K562 (cell line): ENCODE data around the gene ERC2. TPM values are rescaled to one million over a fixed set of nuclear protein-coding genes. Genes with fewer than 3 reads are reported as not detected.

Experiments
- ATAC-seq: fragments of 200-7000 bp; cut with Tn5 transposase; 3 replicates; pipeline ENCODE4 v1.9.1; 2020; ENCODE audit warnings: moderate library complexity
- BruUV-seq: library from RNA; stranded (reverse); fragments of 400-500 nt; replicated peaks from 2 replicates; lab custom pipeline; 2021; lab: Mats Ljungman, UMichigan
- CTCF ChIA-PET: fragments of 300-600 bp; formaldehyde crosslinking; extraction: SDS; loops from one replicate; lab custom pipeline; 2021; ENCODE audit warnings: low intra/inter-chr PET ratio; lab: Yijun Ruan, JAX
- POLR2A ChIA-PET: fragments of 300-600, 350-650 bp; sonication (Branson Sonifier 250); formaldehyde crosslinking; extraction: SDS; loops from one replicate; lab custom pipeline; 2021; ENCODE audit warnings: antibody characterized with exemption, inconsistent platforms; lab: Yijun Ruan, JAX
- DNase-seq, 4 experiments: peaks; one replicate each; pipeline versions ENCODE4 v3.0.0 to v3.0.0-alpha.2; 2011 to 2018; ENCODE audit warnings: low spot score in 3 of 4, mixed read lengths in 3 of 4; ENCODE audit errors: extremely low read depth in 1 of 4
- FAIRE-seq: peaks from 2 replicates; lab custom pipeline; 2011; peaks lifted over from hg19 to GRCh38; lab: Jason Lieb, UNC
- H2AFZ ChIP-seq: 2 replicates; pipeline ENCODE4 v1.6.0; 2011; ENCODE audit warnings: low read depth, low read length, control low read depth, inconsistent platforms
- H3K27ac ChIP-seq: fragments of 200-600 bp; 3 replicates; pipeline ENCODE4 v1.8.0; 2011; ENCODE audit warnings: low read depth, mild to moderate bottlenecking, control low read depth, inconsistent platforms, low read length, moderate library complexity, mixed read lengths; ENCODE audit errors: extremely low read depth
- H3K27me3 ChIP-seq, 2 experiments: fragments of 300-600 bp in 1 of 2; 2 replicates in 1 of 2; 3 replicates in 1 of 2; pipeline versions ENCODE4 v1.6.0 to v1.8.0; 2011; ENCODE audit warnings: inconsistent platforms in 2 of 2, low read length in 2 of 2, mild to moderate bottlenecking in 1 of 2, mixed read lengths in 1 of 2, moderate library complexity in 1 of 2; ENCODE audit not compliant: control insufficient read depth in 2 of 2, insufficient read depth in 2 of 2
- H3K36me3 ChIP-seq: fragments of 300-600 bp; 3 replicates; pipeline ENCODE4 v1.8.0; 2011; ENCODE audit warnings: mild to moderate bottlenecking, low read length, inconsistent platforms; ENCODE audit not compliant: control insufficient read depth, insufficient read depth
- H3K4me1 ChIP-seq, 2 experiments: fragments of 200-600 bp in 1 of 2; replicated peaks in 1 of 2; 2 replicates in 1 of 2; 3 replicates in 1 of 2; pipeline versions ENCODE4 v1.5.1 to v1.8.0; 2011; ENCODE audit warnings: inconsistent platforms in 2 of 2, low read length in 2 of 2, mild to moderate bottlenecking in 1 of 2, mixed read lengths in 1 of 2, moderate library complexity in 1 of 2; ENCODE audit not compliant: control insufficient read depth in 2 of 2, insufficient read depth in 2 of 2
- H3K4me2 ChIP-seq: 2 replicates; pipeline ENCODE4 v1.6.1; 2011; ENCODE audit warnings: low read length, control low read depth, inconsistent platforms, mixed read lengths; ENCODE audit not compliant: insufficient read depth
- H3K4me3 ChIP-seq: fragments of 200-600 bp; sonication (generic), shearing (Covaris generic); 2 replicates; pipeline ENCODE4 v1.5.1; 2016; ENCODE audit warnings: control low read depth, inconsistent platforms
- H3K79me2 ChIP-seq: fragments of 200-600 bp; 3 replicates; pipeline ENCODE4 v1.8.0; 2011; ENCODE audit warnings: low read length, inconsistent platforms; ENCODE audit not compliant: control insufficient read depth, insufficient read depth
- H3K9ac ChIP-seq, 2 experiments: 2 replicates each; pipeline versions ENCODE4 v1.6.0 to v1.6.1; 2011; ENCODE audit warnings: low read depth in 2 of 2, low read length in 2 of 2, control low read depth in 1 of 2, inconsistent platforms in 1 of 2, mild to moderate bottlenecking in 1 of 2, mixed read lengths in 1 of 2; ENCODE audit not compliant: insufficient read depth in 1 of 2
- H3K9me1 ChIP-seq: one replicate; pipeline ENCODE4 v1.6.0; 2011; ENCODE audit warnings: inconsistent platforms, mild to moderate bottlenecking, low read length, moderate library complexity; ENCODE audit not compliant: control insufficient read depth, insufficient read depth
- H3K9me3 ChIP-seq: replicated peaks from 2 replicates; pipeline ENCODE4 v1.5.1; 2011; ENCODE audit warnings: low read depth, low read length, inconsistent platforms; ENCODE audit not compliant: control insufficient read depth, insufficient read depth
- H4K20me1 ChIP-seq: replicated peaks from 2 replicates; pipeline ENCODE4 v1.6.1; 2011; ENCODE audit warnings: low read length, inconsistent platforms, mixed read lengths; ENCODE audit not compliant: control insufficient read depth, insufficient read depth
- DNMT1 ChIP-seq: fragments of 450-650 bp; IDR thresholded peaks from 2 replicates; pipeline ENCODE4 v1.6.1; 2016; ENCODE audit warnings: antibody characterized with exemption, mild to moderate bottlenecking
- HNRNPUL1 ChIP-seq: fragments of 200-400 bp; formaldehyde crosslinking; IDR thresholded peaks from 2 replicates; pipeline ENCODE4 v1.6.1; 2017; ENCODE audit warnings: low read length
- L3MBTL2 ChIP-seq: fragments of 450-650 bp; IDR thresholded peaks from 2 replicates; pipeline ENCODE4 v1.6.1; 2016; ENCODE audit warnings: mild to moderate bottlenecking, moderate library complexity
- RFX5 ChIP-seq: IDR thresholded peaks from 2 replicates; pipeline ENCODE4 v1.6.1; 2011; ENCODE audit warnings: low read depth, mild to moderate bottlenecking, improper control_type of control experiment, low read length
- TEAD1 ChIP-seq, 2 experiments: fragments of 450-650 bp in 1 of 2; sonication (generic) in 1 of 2; formaldehyde crosslinking; IDR thresholded peaks; 2 replicates each; pipeline versions ENCODE4 v1.4.0 to v1.8.0; 2020 to 2022; ENCODE audit warnings: mild to moderate bottlenecking in 2 of 2, missing genetic modification reagents in 1 of 2
- ZC3H8 ChIP-seq: fragments of 450-650 bp; IDR thresholded peaks from 2 replicates; pipeline ENCODE4 v1.6.1; 2017
- ZNF384 ChIP-seq: IDR thresholded peaks from 2 replicates; pipeline ENCODE4 v1.6.1; 2012; ENCODE audit warnings: low read depth, low read length, improper control_type of control experiment
- ZNF785 ChIP-seq: fragments of 250-450 bp; sonication (Bioruptor Pico); IDR thresholded peaks from 2 replicates; pipeline ENCODE4 v1.4.0; 2020; ENCODE audit warnings: mild to moderate bottlenecking
- WGBS: fragments of 100-300 bp; shearing (Covaris generic); methylation state at CpG from one replicate; pipeline ENCODE4 v1.1.6; 2016; ENCODE audit warnings: low coverage, mixed read lengths; ENCODE audit not compliant: insufficient coverage; ENCODE audit errors: missing lambda C conversion rate; 5-methylcytosine and 5-hydroxymethylcytosine counted together
- in situ Hi-C: fragments of 300-500 bp; cut with MboI; formaldehyde crosslinking; loops from 4 replicates; pipeline ENCODE4 v1.15.0; 2018; ENCODE audit warnings: inconsistent platforms, mixed read lengths
- intact Hi-C: fragments of 100-400 bp; cut with micrococcal nuclease; formaldehyde crosslinking; loops from 2 replicates; pipeline ENCODE4 v1.14.2; 2022
- polyA plus RNA-seq, 8 experiments: library from polyadenylated mRNA; depleted of rRNA in 4 of 8; stranded (reverse) in 5 of 8; unstranded in 3 of 8; fragments of >200 nt; fragmentation: Nextera tagmentation in 2 of 8; fragmentation: Illumina TruSeq in 1 of 8; extraction: Ambion mirVana in 2 of 8; extraction: Trizol in 1 of 8; gene quantifications; 2 replicates each; pipeline versions ENCODE4 v1.2.1 to v1.2.3, GENCODE V29; 2011 to 2014; ENCODE audit warnings: inconsistent platforms in 1 of 8, missing spikeins in 1 of 8
- total RNA-seq, 7 experiments: library from RNA; depleted of rRNA in 6 of 7; stranded (reverse); fragments of >200 nt in 6 of 7; fragmentation: Illumina TruSeq in 2 of 7; extraction: Trizol in 2 of 7; gene quantifications; 2 replicates each; pipeline versions ENCODE4 v1.2.1 to v1.2.3, GENCODE V29; 2011 to 2021; ENCODE audit warnings: low replicate concordance in 1 of 7
- TF ChIP-seq, protein P1 (sequence below): fragments of 450-650 bp; formaldehyde crosslinking; IDR thresholded peaks from 2 replicates; pipeline ENCODE4 v1.4.0; 2022; ENCODE audit warnings: mild to moderate bottlenecking, moderate library complexity
- TF ChIP-seq, protein P2 (sequence below): sonication (generic); formaldehyde crosslinking; IDR thresholded peaks from 2 replicates; pipeline ENCODE4 v1.5.0; 2020; ENCODE audit warnings: missing genetic modification reagents
- TF ChIP-seq, protein P3 (sequence below): sonication (generic); formaldehyde crosslinking; IDR thresholded peaks from 2 replicates; pipeline ENCODE4 v1.8.1; 2023; ENCODE audit warnings: missing genetic modification reagents, mild to moderate bottlenecking, borderline replicate concordance
- TF ChIP-seq, protein P4 (sequence below), 2 experiments: fragments of 450-650 bp; IDR thresholded peaks; 2 replicates each; pipeline ENCODE4 v1.6.1; 2018; ENCODE audit warnings: mild to moderate bottlenecking in 2 of 2, low read depth in 1 of 2; ENCODE audit not compliant: partially characterized antibody in 2 of 2

Gene ERC2
- total and polyA plus RNA-seq, 9 of the 15 experiments (the other 6 are each of a cell fraction or from before 2014, with no cell fraction given) = 0.04 to 0.18 (median 0.07) TPM; not detected in 2

DNA sequence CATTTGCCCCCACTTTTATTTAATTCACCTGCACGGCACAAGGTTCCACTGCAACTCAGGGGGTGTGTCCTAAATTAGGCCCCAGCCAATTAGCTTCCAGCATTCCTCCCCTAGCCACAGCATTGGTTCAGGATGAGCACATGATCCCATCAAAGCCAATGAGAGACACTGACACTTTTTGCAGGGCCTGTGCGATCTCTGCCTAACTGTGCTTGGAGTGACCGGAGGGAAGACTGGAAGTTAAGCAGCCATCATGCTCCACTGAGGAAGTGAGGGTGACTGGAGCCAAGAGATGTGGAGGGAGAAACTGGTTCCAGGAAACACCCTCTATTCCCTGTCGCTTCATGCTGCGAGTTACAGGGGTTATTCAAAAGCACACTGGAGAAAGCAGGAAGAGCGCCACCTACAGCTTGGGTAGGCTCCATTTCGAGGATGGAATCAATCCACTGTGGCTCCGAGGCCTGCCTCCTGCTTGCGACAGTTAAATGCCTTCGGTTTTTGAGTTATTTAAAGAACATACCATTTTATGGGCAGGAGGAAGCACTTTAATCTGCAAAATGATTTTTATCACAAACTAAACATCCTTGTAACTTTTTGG is 858.9 kb downstream of the ERC2 start:
- BruUV-seq = no TSS peak
- TF ChIP-seq, protein P1, sequence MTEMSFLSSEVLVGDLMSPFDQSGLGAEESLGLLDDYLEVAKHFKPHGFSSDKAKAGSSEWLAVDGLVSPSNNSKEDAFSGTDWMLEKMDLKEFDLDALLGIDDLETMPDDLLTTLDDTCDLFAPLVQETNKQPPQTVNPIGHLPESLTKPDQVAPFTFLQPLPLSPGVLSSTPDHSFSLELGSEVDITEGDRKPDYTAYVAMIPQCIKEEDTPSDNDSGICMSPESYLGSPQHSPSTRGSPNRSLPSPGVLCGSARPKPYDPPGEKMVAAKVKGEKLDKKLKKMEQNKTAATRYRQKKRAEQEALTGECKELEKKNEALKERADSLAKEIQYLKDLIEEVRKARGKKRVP (CRISPR knock-in tag) = no peak
- TF ChIP-seq RFX5 (no peak), ZC3H8 (no peak), DNMT1 (no peak), HNRNPUL1 (no peak), ZNF785 (CRISPR knock-in tag) (no peak), TEAD1 (CRISPR knock-in tag; IDR thresholded peaks at IDR 0.05) (no peak), ZNF384 (no peak), L3MBTL2 (peak; percentile 73)
- TF ChIP-seq, protein P2, sequence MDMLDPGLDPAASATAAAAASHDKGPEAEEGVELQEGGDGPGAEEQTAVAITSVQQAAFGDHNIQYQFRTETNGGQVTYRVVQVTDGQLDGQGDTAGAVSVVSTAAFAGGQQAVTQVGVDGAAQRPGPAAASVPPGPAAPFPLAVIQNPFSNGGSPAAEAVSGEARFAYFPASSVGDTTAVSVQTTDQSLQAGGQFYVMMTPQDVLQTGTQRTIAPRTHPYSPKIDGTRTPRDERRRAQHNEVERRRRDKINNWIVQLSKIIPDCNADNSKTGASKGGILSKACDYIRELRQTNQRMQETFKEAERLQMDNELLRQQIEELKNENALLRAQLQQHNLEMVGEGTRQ (CRISPR knock-in tag) = peak; percentile 79
- TF ChIP-seq, protein P3, sequence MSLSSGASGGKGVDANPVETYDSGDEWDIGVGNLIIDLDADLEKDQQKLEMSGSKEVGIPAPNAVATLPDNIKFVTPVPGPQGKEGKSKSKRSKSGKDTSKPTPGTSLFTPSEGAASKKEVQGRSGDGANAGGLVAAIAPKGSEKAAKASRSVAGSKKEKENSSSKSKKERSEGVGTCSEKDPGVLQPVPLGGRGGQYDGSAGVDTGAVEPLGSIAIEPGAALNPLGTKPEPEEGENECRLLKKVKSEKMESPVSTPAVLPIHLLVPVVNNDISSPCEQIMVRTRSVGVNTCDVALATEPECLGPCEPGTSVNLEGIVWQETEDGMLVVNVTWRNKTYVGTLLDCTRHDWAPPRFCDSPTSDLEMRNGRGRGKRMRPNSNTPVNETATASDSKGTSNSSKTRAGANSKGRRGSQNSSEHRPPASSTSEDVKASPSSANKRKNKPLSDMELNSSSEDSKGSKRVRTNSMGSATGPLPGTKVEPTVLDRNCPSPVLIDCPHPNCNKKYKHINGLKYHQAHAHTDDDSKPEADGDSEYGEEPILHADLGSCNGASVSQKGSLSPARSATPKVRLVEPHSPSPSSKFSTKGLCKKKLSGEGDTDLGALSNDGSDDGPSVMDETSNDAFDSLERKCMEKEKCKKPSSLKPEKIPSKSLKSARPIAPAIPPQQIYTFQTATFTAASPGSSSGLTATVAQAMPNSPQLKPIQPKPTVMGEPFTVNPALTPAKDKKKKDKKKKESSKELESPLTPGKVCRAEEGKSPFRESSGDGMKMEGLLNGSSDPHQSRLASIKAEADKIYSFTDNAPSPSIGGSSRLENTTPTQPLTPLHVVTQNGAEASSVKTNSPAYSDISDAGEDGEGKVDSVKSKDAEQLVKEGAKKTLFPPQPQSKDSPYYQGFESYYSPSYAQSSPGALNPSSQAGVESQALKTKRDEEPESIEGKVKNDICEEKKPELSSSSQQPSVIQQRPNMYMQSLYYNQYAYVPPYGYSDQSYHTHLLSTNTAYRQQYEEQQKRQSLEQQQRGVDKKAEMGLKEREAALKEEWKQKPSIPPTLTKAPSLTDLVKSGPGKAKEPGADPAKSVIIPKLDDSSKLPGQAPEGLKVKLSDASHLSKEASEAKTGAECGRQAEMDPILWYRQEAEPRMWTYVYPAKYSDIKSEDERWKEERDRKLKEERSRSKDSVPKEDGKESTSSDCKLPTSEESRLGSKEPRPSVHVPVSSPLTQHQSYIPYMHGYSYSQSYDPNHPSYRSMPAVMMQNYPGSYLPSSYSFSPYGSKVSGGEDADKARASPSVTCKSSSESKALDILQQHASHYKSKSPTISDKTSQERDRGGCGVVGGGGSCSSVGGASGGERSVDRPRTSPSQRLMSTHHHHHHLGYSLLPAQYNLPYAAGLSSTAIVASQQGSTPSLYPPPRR (CRISPR knock-in tag) = no peak
- TF ChIP-seq, protein P4, sequence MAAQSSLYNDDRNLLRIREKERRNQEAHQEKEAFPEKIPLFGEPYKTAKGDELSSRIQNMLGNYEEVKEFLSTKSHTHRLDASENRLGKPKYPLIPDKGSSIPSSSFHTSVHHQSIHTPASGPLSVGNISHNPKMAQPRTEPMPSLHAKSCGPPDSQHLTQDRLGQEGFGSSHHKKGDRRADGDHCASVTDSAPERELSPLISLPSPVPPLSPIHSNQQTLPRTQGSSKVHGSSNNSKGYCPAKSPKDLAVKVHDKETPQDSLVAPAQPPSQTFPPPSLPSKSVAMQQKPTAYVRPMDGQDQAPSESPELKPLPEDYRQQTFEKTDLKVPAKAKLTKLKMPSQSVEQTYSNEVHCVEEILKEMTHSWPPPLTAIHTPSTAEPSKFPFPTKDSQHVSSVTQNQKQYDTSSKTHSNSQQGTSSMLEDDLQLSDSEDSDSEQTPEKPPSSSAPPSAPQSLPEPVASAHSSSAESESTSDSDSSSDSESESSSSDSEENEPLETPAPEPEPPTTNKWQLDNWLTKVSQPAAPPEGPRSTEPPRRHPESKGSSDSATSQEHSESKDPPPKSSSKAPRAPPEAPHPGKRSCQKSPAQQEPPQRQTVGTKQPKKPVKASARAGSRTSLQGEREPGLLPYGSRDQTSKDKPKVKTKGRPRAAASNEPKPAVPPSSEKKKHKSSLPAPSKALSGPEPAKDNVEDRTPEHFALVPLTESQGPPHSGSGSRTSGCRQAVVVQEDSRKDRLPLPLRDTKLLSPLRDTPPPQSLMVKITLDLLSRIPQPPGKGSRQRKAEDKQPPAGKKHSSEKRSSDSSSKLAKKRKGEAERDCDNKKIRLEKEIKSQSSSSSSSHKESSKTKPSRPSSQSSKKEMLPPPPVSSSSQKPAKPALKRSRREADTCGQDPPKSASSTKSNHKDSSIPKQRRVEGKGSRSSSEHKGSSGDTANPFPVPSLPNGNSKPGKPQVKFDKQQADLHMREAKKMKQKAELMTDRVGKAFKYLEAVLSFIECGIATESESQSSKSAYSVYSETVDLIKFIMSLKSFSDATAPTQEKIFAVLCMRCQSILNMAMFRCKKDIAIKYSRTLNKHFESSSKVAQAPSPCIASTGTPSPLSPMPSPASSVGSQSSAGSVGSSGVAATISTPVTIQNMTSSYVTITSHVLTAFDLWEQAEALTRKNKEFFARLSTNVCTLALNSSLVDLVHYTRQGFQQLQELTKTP (IDR thresholded peaks at IDR 0.05; ENCODE audit: low read depth in 1 of 2, partially characterized antibody in 2 of 2) = no peak

More for the DNA sequence above, 858.9 kb downstream of the ERC2 start:
- H3K27me3 ChIP-seq = no peaks in the 10 kb centered on the region; a peak in 1 of 5 replicates
- H3K9ac ChIP-seq = no peak overlapping the region
- 25% methylated on average over 10 of the region's 10 CpGs for WGBS
- in situ Hi-C loops (no loop called here), intact Hi-C loops (no loop called here)
- no peaks in the 10 kb centered on the region for H3K79me2 ChIP-seq
- ChIA-PET POLR2A (no interaction called here), CTCF (no interaction called here)
- H4K20me1 ChIP-seq = no peaks in the 10 kb centered on the region
- peak in 3 of 4 experiments; percentile 5 to 15 (median 8) for DNase-seq
- peak overlapping the region; percentile 32; the same call in 1 of the 2 replicates for H3K4me2 ChIP-seq
- no peak overlapping the region for H3K27ac ChIP-seq
- no peak overlapping the region for H2AFZ ChIP-seq
- no peaks in the 10 kb centered on the region for H3K9me3 ChIP-seq
- no peaks in the 10 kb centered on the region for H3K36me3 ChIP-seq
- FAIRE-seq = no peak
- no peaks in the 10 kb centered on the region for H3K9me1 ChIP-seq
- no peak overlapping the region for H3K4me3 ChIP-seq
- peak; percentile 73 for ATAC-seq
- H3K4me1 ChIP-seq = no peaks in the 10 kb centered on the region
